ENCODE measurements around the gene CFAP54.

DNA sequence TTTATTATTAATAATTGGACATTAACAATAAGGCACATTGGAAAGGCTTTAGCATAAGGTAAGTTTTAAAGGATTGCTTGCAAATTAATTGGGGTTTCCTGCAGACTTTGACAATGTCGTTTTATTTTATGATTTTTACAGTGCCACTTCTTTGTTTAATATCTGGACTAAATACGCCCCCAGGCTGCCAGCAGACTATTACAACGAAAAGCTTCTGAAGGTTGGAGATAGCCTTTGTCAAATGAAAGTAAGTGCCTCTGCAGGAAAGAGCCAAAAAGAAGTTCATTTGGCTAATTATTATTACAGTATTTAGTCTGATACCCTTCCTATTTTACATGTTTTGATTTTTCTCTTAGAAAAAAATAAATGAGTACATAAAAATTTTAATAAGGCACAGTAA is 11.3 kb downstream of the CFAP54 start:
- TF ChIP-seq, protein P1, sequence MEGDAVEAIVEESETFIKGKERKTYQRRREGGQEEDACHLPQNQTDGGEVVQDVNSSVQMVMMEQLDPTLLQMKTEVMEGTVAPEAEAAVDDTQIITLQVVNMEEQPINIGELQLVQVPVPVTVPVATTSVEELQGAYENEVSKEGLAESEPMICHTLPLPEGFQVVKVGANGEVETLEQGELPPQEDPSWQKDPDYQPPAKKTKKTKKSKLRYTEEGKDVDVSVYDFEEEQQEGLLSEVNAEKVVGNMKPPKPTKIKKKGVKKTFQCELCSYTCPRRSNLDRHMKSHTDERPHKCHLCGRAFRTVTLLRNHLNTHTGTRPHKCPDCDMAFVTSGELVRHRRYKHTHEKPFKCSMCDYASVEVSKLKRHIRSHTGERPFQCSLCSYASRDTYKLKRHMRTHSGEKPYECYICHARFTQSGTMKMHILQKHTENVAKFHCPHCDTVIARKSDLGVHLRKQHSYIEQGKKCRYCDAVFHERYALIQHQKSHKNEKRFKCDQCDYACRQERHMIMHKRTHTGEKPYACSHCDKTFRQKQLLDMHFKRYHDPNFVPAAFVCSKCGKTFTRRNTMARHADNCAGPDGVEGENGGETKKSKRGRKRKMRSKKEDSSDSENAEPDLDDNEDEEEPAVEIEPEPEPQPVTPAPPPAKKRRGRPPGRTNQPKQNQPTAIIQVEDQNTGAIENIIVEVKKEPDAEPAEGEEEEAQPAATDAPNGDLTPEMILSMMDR (IDR thresholded peaks at IDR 0.05), result no peak
- TF ChIP-seq POLR2A (IDR thresholded peaks at IDR 0.05), result no peak
